ENCODE results near the gene ARID4A.
"Not testable (repeated sequence)": the region's sequence is repeated elsewhere in the genome, so short reads cannot be mapped to it uniquely, and the experiment has no call there.

- TF ChIP-seq FOXK2 (IDR thresholded peaks at IDR 0.05); MYC (IDR thresholded peaks at IDR 0.05; ENCODE audit: insufficient read depth, insufficient read length, insufficient replicate concordance, low read length, severe bottlenecking); POLR2AphosphoS5 (IDR thresholded peaks at IDR 0.05; ENCODE audit: low read length); KLF5 (IDR thresholded peaks at IDR 0.05; ENCODE audit: partially characterized antibody); TCF7 (IDR thresholded peaks at IDR 0.05; ENCODE audit: borderline replicate concordance); CTCF (IDR thresholded peaks at IDR 0.05 in 2 of 3, conservative IDR thresholded peaks at IDR 0.05 in 1 of 3; ENCODE audit: control insufficient read depth in 2 of 3, extremely low read depth in 1 of 3, insufficient read depth in 1 of 3, low read depth in 3 of 3, low read length in 3 of 3); ATF3 (IDR thresholded peaks at IDR 0.05; ENCODE audit: borderline replicate concordance, extremely low read depth, low read depth, low read length): not testable (repeated sequence)
Measured at GRCh38 chr14:58362272-58362671, 63.9 kb downstream of the ARID4A start.
